ENCODE results near the gene WIPI1. TPM values are rescaled to one million over a fixed set of nuclear protein-coding genes. Genes with fewer than 3 reads are reported as not detected.
A peak's percentile ranks its signal among the peaks of the same experiment; 100 is the strongest.

The WIPI1 gene
- total and polyA plus RNA-seq, 2 of the 13 experiments (the other 11 are each of a cell fraction or from before 2014, with no cell fraction given): 29.4 to 141 TPM

DNA sequence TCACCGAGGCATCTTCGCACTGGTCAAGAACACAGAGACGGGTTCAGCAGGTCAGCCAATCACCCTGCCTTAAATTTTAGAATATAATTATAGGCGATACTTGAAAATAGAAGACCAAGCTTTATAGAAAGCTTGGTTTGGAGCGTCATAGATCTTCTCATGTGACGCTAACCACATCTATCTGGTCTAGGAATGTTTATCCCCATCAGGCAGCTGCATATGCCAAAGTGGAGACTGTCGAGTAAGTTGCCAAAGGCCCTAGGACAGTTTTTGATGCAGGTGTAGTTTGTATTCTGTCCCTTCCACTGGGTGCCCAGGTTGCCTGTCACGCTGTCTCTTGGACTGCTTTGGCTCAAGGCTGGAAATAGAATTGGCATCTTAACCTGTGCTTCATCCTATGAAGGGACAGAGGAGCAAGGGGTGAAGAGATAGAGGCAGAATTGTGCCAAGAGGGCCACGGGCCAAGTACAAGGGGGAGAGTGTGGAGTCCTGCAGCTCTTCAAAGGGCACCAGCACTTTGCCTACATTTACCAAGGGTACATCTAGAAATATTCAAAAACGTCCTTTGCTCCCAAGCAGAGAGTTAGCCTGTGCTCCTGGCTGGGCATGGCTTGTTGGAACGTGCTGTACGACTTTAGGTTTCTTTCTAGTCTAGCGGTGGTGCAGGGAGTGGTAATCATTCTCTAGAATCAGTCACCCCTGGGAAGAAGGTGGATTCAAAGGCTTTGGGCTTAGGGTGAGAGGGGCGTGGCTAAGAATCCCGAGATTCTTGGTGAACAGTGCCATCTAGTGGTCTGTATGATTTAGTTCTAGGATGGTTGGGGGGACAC, 5.3 kb upstream of the WIPI1 start (continued):
- TF ChIP-seq, protein P1, sequence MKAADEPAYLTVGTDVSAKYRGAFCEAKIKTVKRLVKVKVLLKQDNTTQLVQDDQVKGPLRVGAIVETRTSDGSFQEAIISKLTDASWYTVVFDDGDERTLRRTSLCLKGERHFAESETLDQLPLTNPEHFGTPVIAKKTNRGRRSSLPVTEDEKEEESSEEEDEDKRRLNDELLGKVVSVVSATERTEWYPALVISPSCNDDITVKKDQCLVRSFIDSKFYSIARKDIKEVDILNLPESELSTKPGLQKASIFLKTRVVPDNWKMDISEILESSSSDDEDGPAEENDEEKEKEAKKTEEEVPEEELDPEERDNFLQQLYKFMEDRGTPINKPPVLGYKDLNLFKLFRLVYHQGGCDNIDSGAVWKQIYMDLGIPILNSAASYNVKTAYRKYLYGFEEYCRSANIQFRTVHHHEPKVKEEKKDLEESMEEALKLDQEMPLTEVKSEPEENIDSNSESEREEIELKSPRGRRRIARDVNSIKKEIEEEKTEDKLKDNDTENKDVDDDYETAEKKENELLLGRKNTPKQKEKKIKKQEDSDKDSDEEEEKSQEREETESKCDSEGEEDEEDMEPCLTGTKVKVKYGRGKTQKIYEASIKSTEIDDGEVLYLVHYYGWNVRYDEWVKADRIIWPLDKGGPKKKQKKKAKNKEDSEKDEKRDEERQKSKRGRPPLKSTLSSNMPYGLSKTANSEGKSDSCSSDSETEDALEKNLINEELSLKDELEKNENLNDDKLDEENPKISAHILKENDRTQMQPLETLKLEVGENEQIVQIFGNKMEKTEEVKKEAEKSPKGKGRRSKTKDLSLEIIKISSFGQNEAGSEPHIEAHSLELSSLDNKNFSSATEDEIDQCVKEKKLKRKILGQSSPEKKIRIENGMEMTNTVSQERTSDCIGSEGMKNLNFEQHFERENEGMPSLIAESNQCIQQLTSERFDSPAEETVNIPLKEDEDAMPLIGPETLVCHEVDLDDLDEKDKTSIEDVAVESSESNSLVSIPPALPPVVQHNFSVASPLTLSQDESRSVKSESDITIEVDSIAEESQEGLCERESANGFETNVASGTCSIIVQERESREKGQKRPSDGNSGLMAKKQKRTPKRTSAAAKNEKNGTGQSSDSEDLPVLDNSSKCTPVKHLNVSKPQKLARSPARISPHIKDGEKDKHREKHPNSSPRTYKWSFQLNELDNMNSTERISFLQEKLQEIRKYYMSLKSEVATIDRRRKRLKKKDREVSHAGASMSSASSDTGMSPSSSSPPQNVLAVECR (CRISPR knock-in tag; IDR thresholded peaks at IDR 0.05; ENCODE audit: borderline replicate concordance): peak; percentile 50; the same call in 1 of the 2 replicates
- TF ChIP-seq NR2F2 (IDR thresholded peaks at IDR 0.05; ENCODE audit: borderline replicate concordance, low read depth) (no peak), SP5 (CRISPR knock-in tag; IDR thresholded peaks at IDR 0.05; ENCODE audit: borderline replicate concordance, low read depth) (peak; percentile 83), PHF8 (CRISPR knock-in tag; IDR thresholded peaks at IDR 0.05) (no peak), ZNF343 (CRISPR knock-in tag; IDR thresholded peaks at IDR 0.05) (0 out of 2 replicates have a peak, but pooled peaks have one; percentile 52), ZNF24 (IDR thresholded peaks at IDR 0.05) (0 out of 2 replicates have a peak, but pooled peaks have one; percentile 45), MXD4 (CRISPR knock-in tag; IDR thresholded peaks at IDR 0.05) (0 out of 2 replicates have a peak, but pooled peaks have one; percentile 18), SSRP1 (CRISPR knock-in tag; IDR thresholded peaks at IDR 0.05) (no peak), ZNF891 (CRISPR knock-in tag; IDR thresholded peaks at IDR 0.05) (no peak), SP1 (IDR thresholded peaks at IDR 0.05) (no peak), SP1 (CRISPR knock-in tag; IDR thresholded peaks at IDR 0.05) (peak; percentile 93), ZMAT3 (CRISPR knock-in tag; conservative IDR thresholded peaks at IDR 0.05) (0 out of 2 replicates have a peak, but pooled peaks have one; percentile 52), ARNTL (CRISPR knock-in tag; IDR thresholded peaks at IDR 0.05) (peak; percentile 48; the same call in 1 of the 2 replicates), ZNF263 (CRISPR knock-in tag; IDR thresholded peaks at IDR 0.05) (no peak), DMAP1 (CRISPR knock-in tag; IDR thresholded peaks at IDR 0.05) (no peak), BRD4 (CRISPR knock-in tag; IDR thresholded peaks at IDR 0.05) (no peak), TBX2 (CRISPR knock-in tag; IDR thresholded peaks at IDR 0.05; ENCODE audit: borderline replicate concordance) (peak; percentile 58), MED1 (CRISPR knock-in tag; IDR thresholded peaks at IDR 0.05) (no peak), ZBTB20 (CRISPR knock-in tag; IDR thresholded peaks at IDR 0.05; ENCODE audit: borderline replicate concordance, low read depth) (no peak), ZNF441 (CRISPR knock-in tag; IDR thresholded peaks at IDR 0.05; ENCODE audit: borderline replicate concordance) (peak; percentile 36; the same call in 1 of the 2 replicates)
- TF ChIP-seq, protein P2, sequence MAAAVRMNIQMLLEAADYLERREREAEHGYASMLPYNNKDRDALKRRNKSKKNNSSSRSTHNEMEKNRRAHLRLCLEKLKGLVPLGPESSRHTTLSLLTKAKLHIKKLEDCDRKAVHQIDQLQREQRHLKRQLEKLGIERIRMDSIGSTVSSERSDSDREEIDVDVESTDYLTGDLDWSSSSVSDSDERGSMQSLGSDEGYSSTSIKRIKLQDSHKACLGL (CRISPR knock-in tag; IDR thresholded peaks at IDR 0.05): no peak
- TF ChIP-seq, protein P3, sequence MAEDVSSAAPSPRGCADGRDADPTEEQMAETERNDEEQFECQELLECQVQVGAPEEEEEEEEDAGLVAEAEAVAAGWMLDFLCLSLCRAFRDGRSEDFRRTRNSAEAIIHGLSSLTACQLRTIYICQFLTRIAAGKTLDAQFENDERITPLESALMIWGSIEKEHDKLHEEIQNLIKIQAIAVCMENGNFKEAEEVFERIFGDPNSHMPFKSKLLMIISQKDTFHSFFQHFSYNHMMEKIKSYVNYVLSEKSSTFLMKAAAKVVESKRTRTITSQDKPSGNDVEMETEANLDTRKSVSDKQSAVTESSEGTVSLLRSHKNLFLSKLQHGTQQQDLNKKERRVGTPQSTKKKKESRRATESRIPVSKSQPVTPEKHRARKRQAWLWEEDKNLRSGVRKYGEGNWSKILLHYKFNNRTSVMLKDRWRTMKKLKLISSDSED (CRISPR knock-in tag; IDR thresholded peaks at IDR 0.05): no peak
- TF ChIP-seq, protein P4, sequence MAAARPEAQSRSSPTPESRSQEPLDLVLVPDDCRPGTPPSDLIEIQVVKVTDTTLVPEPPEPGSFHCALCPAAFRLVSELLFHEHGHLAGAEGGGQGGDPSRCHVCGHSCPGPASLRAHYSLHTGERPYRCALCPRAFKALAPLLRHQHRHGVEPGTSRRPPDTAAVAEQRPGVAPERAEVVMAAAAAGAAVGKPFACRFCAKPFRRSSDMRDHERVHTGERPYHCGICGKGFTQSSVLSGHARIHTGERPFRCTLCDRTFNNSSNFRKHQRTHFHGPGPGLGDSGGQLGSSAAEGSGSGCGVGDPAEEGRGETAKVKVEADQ (CRISPR knock-in tag; IDR thresholded peaks at IDR 0.05; ENCODE audit: borderline replicate concordance): no peak

Measured in HepG2 (cell line).